ENCODE data around the gene SPACA7.

SPACA7 gene

DNA sequence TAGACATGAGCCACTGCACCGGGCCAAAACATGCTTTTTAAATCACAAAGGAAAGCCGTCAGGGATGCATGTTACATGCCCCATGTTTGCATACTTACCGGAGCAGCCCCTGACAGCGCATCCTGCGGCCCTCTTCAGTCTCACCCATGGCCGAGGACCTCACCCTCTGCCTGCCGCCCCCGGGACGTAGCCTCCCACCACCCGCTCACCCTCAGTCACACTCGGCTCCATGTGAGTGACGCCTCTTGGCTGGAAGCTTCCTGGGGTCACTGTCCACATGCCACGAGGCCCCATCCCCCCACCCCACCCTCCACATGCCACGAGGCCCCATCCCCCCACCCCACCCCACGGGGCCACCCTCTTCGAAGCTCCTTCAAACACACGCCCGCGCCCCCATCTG lies 46.1 kb upstream of the SPACA7 start:
- H3K4me1 ChIP-seq (ENCODE audit: control insufficient read depth in 1 of 2, insufficient read depth in 2 of 2, low read length in 2 of 2): peaks cover 0 to 2% of the 10 kb centered on the region in 2 experiments
- no CpG with 5 or more reads among the region's 19 CpGs for WGBS (ENCODE audit: extremely low coverage, insufficient coverage, insufficient read length)

DNA sequence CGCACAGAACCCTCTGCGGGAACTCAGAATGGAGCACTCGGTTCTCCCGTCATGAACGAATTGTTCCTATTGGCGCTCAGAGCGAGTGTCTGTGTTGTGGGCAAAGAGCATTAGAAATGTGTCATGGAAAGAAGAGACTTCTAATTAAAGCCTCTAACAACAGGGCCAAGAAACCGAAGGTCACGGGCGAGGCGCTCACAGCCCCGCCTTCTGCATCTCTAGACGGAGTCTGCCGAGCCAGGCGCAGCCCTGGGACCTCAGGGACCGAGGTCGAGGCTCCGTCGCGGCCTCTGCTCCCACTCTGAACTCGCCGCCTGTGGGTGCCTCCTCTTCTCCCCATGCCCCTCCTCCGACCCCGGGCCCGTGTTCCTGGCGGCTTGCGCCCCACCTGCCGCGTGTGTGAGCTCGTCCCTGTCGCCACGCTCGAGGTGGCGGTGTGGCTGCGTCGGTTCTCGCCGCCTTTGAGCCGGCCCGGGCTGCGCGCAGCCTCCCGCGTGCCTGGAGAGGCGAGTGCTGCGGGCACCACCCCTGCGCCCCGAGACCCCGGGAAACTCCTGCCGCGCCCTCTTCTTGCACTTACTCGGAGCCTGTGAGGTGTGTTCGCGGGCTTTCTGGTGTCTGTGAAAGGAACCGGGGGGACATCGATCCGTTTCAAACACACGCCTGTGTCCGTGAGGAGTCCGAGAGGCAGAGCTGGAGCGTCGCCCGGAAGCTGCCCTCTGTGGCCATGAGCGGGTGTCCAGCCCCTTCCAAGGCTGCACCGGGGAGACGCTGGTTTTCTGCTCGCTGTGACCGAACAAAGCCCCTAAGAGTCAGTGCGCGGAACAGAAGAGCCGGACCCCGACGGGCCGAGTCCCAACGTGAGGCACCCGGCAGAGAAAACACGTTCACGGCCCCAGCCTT lies 45.4 kb upstream of the SPACA7 start:
- WGBS (ENCODE audit: extremely low coverage, insufficient coverage, insufficient read length): no CpG with 5 or more reads among the region's 78 CpGs
- Histone ChIP-seq H3K14ac (ENCODE audit: low read length) (no peak overlapping the region), H3K4ac (ENCODE audit: low read depth, low read length) (no peak overlapping the region), H3K18ac (ENCODE audit: low read length) (no peak overlapping the region), H3K36me3 (ENCODE audit: control insufficient read depth in 1 of 2, insufficient read depth in 2 of 2, low read length in 2 of 2) (no peaks in the 10 kb centered on the region), H3K9ac (ENCODE audit: low read length) (no peak overlapping the region), H4K91ac (ENCODE audit: low read depth, low read length) (no peak overlapping the region), H3K27me3 (ENCODE audit: insufficient read depth, low read length) (peaks cover 14% of the 10 kb centered on the region), H3K23ac (ENCODE audit: low read length) (no peak overlapping the region), H4K8ac (ENCODE audit: low read depth, low read length) (no peak overlapping the region), H2AFZ (ENCODE audit: insufficient read depth, low read length, poor library complexity) (no peak overlapping the region), H3K79me2 (ENCODE audit: control insufficient read depth, insufficient read depth, low read length, poor library complexity) (no peaks in the 10 kb centered on the region), H3K4me1 (ENCODE audit: control insufficient read depth in 1 of 2, insufficient read depth in 2 of 2, low read length in 2 of 2) (peaks cover 0 to 2% of the 10 kb centered on the region in 2 experiments), H3K4me2 (ENCODE audit: low read length) (peak overlapping the region; percentile 9), H2BK5ac (ENCODE audit: low read depth, low read length, poor library complexity) (no peak overlapping the region), H4K12ac (ENCODE audit: low read depth, low read length) (no peak overlapping the region), H3K4me3 (ENCODE audit: low read depth, low read length) (no peak overlapping the region), H2BK12ac (ENCODE audit: low read length) (no peak overlapping the region), H2AK5ac (ENCODE audit: low read length) (no peak overlapping the region), H3K27ac (ENCODE audit: low read depth, low read length) (no peak overlapping the region), H3K79me1 (ENCODE audit: low read length) (no peaks in the 10 kb centered on the region), H2BK120ac (ENCODE audit: insufficient read depth, low read length, poor library complexity) (no peak overlapping the region), H3K9me3 (ENCODE audit: insufficient read depth, low read depth, low read length) (peaks cover 1% of the 10 kb centered on the region)
- DNase-seq: no peak

More for the DNA sequence above, 46.1 kb upstream of the SPACA7 start:
- Histone ChIP-seq H2BK5ac (ENCODE audit: low read depth, low read length, poor library complexity) (no peak overlapping the region), H3K79me1 (ENCODE audit: low read length) (no peaks in the 10 kb centered on the region), H4K91ac (ENCODE audit: low read depth, low read length) (no peak overlapping the region), H3K9me3 (ENCODE audit: insufficient read depth, low read depth, low read length) (peaks cover 1% of the 10 kb centered on the region), H3K23ac (ENCODE audit: low read length) (no peak overlapping the region), H2BK12ac (ENCODE audit: low read length) (no peak overlapping the region), H2AK5ac (ENCODE audit: low read length) (no peak overlapping the region), H3K4me3 (ENCODE audit: low read depth, low read length) (no peak overlapping the region), H3K27ac (ENCODE audit: low read depth, low read length) (no peak overlapping the region), H3K79me2 (ENCODE audit: control insufficient read depth, insufficient read depth, low read length, poor library complexity) (no peaks in the 10 kb centered on the region), H4K8ac (ENCODE audit: low read depth, low read length) (no peak overlapping the region), H4K12ac (ENCODE audit: low read depth, low read length) (no peak overlapping the region), H3K27me3 (ENCODE audit: insufficient read depth, low read length) (peaks cover 14% of the 10 kb centered on the region), H2BK120ac (ENCODE audit: insufficient read depth, low read length, poor library complexity) (no peak overlapping the region), H2AFZ (ENCODE audit: insufficient read depth, low read length, poor library complexity) (no peak overlapping the region), H3K4me2 (ENCODE audit: low read length) (no peak overlapping the region), H3K14ac (ENCODE audit: low read length) (no peak overlapping the region), H3K4ac (ENCODE audit: low read depth, low read length) (no peak overlapping the region), H3K36me3 (ENCODE audit: control insufficient read depth in 1 of 2, insufficient read depth in 2 of 2, low read length in 2 of 2) (no peaks in the 10 kb centered on the region), H3K9ac (ENCODE audit: low read length) (no peak overlapping the region), H3K18ac (ENCODE audit: low read length) (no peak overlapping the region)
- DNase-seq: no peak

DNA sequence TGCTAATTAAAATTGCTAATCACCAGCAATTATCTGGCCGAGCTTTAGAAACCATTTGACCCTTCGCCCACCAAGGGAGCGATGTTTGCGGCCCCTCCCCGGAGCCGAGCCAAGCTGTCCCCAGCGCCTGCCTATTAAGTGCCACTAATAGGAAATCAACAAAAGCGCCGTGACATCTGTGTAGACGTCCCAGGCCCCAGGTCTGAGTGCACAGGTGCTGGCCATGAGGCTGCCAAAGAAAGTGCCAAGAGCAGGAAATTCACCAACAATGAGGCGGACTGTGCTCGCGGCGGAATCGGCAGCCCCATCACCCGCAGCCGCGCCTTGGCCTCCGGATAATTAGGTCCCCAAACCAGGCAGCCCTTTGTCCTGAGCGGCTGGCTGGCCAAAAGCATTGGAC lies 44.5 kb upstream of the SPACA7 start:
- Histone ChIP-seq H3K79me2 (ENCODE audit: control insufficient read depth, insufficient read depth, low read length, poor library complexity) (no peaks in the 10 kb centered on the region), H3K4me2 (ENCODE audit: low read length) (no peak overlapping the region), H3K4me1 (ENCODE audit: control insufficient read depth in 1 of 2, insufficient read depth in 2 of 2, low read length in 2 of 2) (peaks cover 0 to 2% of the 10 kb centered on the region in 2 experiments), H3K23ac (ENCODE audit: low read length) (no peak overlapping the region), H3K9me3 (ENCODE audit: insufficient read depth, low read depth, low read length) (peaks cover 1% of the 10 kb centered on the region), H3K36me3 (ENCODE audit: control insufficient read depth in 1 of 2, insufficient read depth in 2 of 2, low read length in 2 of 2) (no peaks in the 10 kb centered on the region), H3K4ac (ENCODE audit: low read depth, low read length) (no peak overlapping the region), H2BK120ac (ENCODE audit: insufficient read depth, low read length, poor library complexity) (no peak overlapping the region), H3K79me1 (ENCODE audit: low read length) (no peaks in the 10 kb centered on the region), H4K12ac (ENCODE audit: low read depth, low read length) (no peak overlapping the region), H3K9ac (ENCODE audit: low read length) (no peak overlapping the region), H2AFZ (ENCODE audit: insufficient read depth, low read length, poor library complexity) (no peak overlapping the region), H3K27me3 (ENCODE audit: insufficient read depth, low read length) (peaks cover 14% of the 10 kb centered on the region), H2BK12ac (ENCODE audit: low read length) (no peak overlapping the region), H4K8ac (ENCODE audit: low read depth, low read length) (no peak overlapping the region), H2AK5ac (ENCODE audit: low read length) (no peak overlapping the region), H2BK5ac (ENCODE audit: low read depth, low read length, poor library complexity) (no peak overlapping the region), H4K91ac (ENCODE audit: low read depth, low read length) (no peak overlapping the region), H3K27ac (ENCODE audit: low read depth, low read length) (no peak overlapping the region), H3K14ac (ENCODE audit: low read length) (no peak overlapping the region), H3K18ac (ENCODE audit: low read length) (no peak overlapping the region), H3K4me3 (ENCODE audit: low read depth, low read length) (no peak overlapping the region)
- DNase-seq: no peak
- no CpG with 5 or more reads among the region's 20 CpGs for WGBS (ENCODE audit: extremely low coverage, insufficient coverage, insufficient read length)

DNA sequence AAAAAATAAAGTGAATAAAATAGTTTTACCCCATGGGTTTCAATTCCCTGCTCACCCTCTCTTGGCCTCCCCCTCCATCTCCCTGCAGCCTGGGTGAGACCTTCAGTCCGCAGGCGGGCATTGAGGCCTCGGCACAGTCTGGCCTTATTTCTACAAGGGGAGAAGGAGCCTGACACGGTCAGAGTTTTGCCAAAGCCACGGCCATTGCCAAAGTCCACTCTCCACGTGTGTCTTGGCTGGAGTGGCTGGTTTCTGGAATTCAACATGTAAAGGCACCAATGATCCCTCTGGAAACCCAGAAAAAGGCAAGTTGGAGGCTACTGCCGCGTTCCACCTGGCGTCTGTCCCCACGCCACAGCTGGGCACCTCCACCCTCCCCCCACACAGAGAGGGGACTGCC lies 43.4 kb upstream of the SPACA7 start:
- Histone ChIP-seq H2BK120ac (ENCODE audit: insufficient read depth, low read length, poor library complexity) (no peak overlapping the region), H3K9ac (ENCODE audit: low read length) (no peak overlapping the region), H2BK12ac (ENCODE audit: low read length) (no peak overlapping the region), H3K18ac (ENCODE audit: low read length) (no peak overlapping the region), H3K36me3 (ENCODE audit: control insufficient read depth in 1 of 2, insufficient read depth in 2 of 2, low read length in 2 of 2) (no peaks in the 10 kb centered on the region), H3K79me1 (ENCODE audit: low read length) (no peaks in the 10 kb centered on the region), H2BK5ac (ENCODE audit: low read depth, low read length, poor library complexity) (no peak overlapping the region), H2AK5ac (ENCODE audit: low read length) (no peak overlapping the region), H3K14ac (ENCODE audit: low read length) (no peak overlapping the region), H3K79me2 (ENCODE audit: control insufficient read depth, insufficient read depth, low read length, poor library complexity) (no peaks in the 10 kb centered on the region), H3K27ac (ENCODE audit: low read depth, low read length) (no peak overlapping the region), H2AFZ (ENCODE audit: insufficient read depth, low read length, poor library complexity) (no peak overlapping the region), H3K4ac (ENCODE audit: low read depth, low read length) (no peak overlapping the region), H3K4me1 (ENCODE audit: control insufficient read depth in 1 of 2, insufficient read depth in 2 of 2, low read length in 2 of 2) (peaks cover 0 to 2% of the 10 kb centered on the region in 2 experiments), H4K91ac (ENCODE audit: low read depth, low read length) (no peak overlapping the region), H3K4me2 (ENCODE audit: low read length) (no peak overlapping the region), H3K27me3 (ENCODE audit: insufficient read depth, low read length) (peaks cover 14% of the 10 kb centered on the region), H3K4me3 (ENCODE audit: low read depth, low read length) (no peak overlapping the region), H4K12ac (ENCODE audit: low read depth, low read length) (no peak overlapping the region), H3K23ac (ENCODE audit: low read length) (no peak overlapping the region), H3K9me3 (ENCODE audit: insufficient read depth, low read depth, low read length) (peaks cover 1% of the 10 kb centered on the region), H4K8ac (ENCODE audit: low read depth, low read length) (no peak overlapping the region)
- DNase-seq: no peak
- no CpG with 5 or more reads among the region's 10 CpGs for WGBS (ENCODE audit: extremely low coverage, insufficient coverage, insufficient read length)

Measured in trophoblast cell (in vitro differentiated cells and primary cell).